Articular chondrocyte of knee joint (primary cell): ENCODE measurements around the gene FAM185A. TPM values are rescaled to one million over a fixed set of nuclear protein-coding genes. Genes with fewer than 3 reads are reported as not detected.

Experiments
- small RNA-seq: library from RNA; depleted of rRNA; stranded (forward); fragments of <200 nt; gene quantifications from one replicate; pipeline ENCODE3, GENCODE V24; 2012
- total RNA-seq: library from RNA; depleted of rRNA; stranded (reverse); fragments of >200 nt; gene quantifications from 2 replicates; pipeline ENCODE4 v1.2.3, GENCODE V29; 2012

Gene FAM185A
- total RNA-seq = 8.6 and 9.9 TPM in 2 replicates

DNA sequence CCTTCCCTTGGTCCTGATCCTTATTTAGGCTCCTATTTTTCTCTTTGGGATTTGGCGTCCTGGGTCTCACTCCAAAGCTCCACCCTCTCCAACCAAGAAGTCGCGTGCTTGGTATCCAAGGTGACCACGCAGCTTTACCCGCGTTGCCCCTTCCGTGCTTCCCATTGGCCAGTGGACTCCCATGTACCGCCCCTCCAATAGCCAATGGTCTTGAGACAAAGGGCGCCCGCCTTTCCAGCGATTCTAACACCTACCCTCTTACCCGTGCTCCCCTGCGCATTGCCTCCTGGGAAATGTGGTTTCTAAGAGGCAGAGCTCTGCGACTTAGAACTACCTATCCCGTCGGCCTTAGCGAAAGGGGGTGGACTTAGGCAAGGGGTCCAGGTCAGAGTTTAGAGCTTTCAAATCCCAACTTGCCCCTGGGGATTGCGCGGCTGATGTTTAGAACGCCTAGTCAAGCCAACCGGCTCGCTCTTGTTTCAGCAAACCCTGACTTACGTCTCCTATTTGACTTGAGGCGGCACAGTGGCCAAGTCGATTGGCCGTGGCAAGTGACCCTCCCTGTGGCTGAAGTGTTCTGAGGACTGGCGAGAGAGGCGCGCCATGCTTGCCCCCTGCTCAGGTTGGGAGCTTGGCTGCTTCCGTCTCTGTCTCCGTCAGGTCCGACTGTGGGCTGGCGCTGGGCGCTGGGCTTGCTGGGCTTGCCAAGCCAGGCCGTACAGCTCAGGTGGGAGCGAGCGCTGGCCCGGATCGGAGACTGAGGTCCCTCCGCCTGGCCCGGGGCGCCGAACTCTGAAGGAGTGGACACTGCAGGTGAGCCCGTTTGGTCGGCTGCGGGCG lies at the start of gene FAM185A:
TSS of gene FAM185A (plus strand) at position 395 of the 840 bp plus-strand sequence. CDS start at position 604, 209 bp downstream.

Small RNA genes lying within 50 kb of the gene (small RNA-seq; reads per million reads assigned to genes)
- gene RNU6-1136P = not detected

Other genes with a start within 250 kb of the FAM185A start
- 0.76 and 2.4 TPM in 2 replicates for gene RASA4B, start 231.2 kb upstream of the FAM185A start, total RNA-seq
- gene UPK3BL2, start 205.3 kb upstream of the FAM185A start, total RNA-seq = 0.54 and 1.3 TPM in 2 replicates
- gene SPDYE2, start 197.8 kb upstream of the FAM185A start, total RNA-seq = 0.13 TPM in 1 of 2 replicates, not detected in the other
- gene POLR2J3, start 176.4 kb upstream of the FAM185A start, total RNA-seq = 46.7 and 58.3 TPM in 2 replicates
- 8.0 and 8.6 TPM in 2 replicates for gene RASA4, start 132.2 kb upstream of the FAM185A start, total RNA-seq
- 1.3 and 2.9 TPM in 2 replicates for gene UPK3BL1, start 106.2 kb upstream of the FAM185A start, total RNA-seq
- gene SPDYE2B, start 98.7 kb upstream of the FAM185A start, total RNA-seq = not detected in 2 replicates
- gene POLR2J2, start 77.3 kb upstream of the FAM185A start, total RNA-seq = 5.0 and 7.5 TPM in 2 replicates
- gene LRRC17, start 164.0 kb downstream of the FAM185A start, total RNA-seq = 1.4 and 1.6 TPM in 2 replicates